HepG2 (cell line): ENCODE data around the gene PIGC. TPM values are rescaled to one million over a fixed set of nuclear protein-coding genes. Genes with fewer than 3 reads are reported as not detected.

ENCODE experiments used
- CHD4 ChIP-seq: fragments of 200-600 bp; sonication (generic); IDR thresholded peaks from 2 replicates; pipeline ENCODE4 v1.7.0; 2017; ENCODE audit warnings: mild to moderate bottlenecking, low read length, borderline replicate concordance
- GABPA ChIP-seq, 2 experiments: IDR thresholded peaks; 2 replicates each; pipeline ENCODE4 v1.6.1; 2011 to 2016; ENCODE audit warnings: low read depth in 2 of 2, low read length in 1 of 2, missing biosample characterization in 1 of 2, missing genetic modification characterization in 1 of 2
- HDAC6 ChIP-seq: fragments of 200-600 bp; sonication (generic); IDR thresholded peaks from 2 replicates; pipeline ENCODE4 v1.7.0; 2017; ENCODE audit warnings: mild to moderate bottlenecking, antibody characterized with exemption, low read length, low read depth
- MLLT10 ChIP-seq: sonication (generic); formaldehyde crosslinking; IDR thresholded peaks from 2 replicates; pipeline ENCODE4 v1.4.0; 2020; ENCODE audit warnings: missing genetic modification reagents
- MXI1 ChIP-seq: IDR thresholded peaks from 3 replicates; pipeline ENCODE4 v1.6.1; 2012; ENCODE audit warnings: low read depth, low read length, inconsistent platforms, borderline replicate concordance
- MYNN ChIP-seq: sonication (generic); formaldehyde crosslinking; IDR thresholded peaks from 2 replicates; pipeline ENCODE4 v1.4.0; 2020; ENCODE audit warnings: mild to moderate bottlenecking, low read depth, missing genetic modification reagents
- NCOA2 ChIP-seq: sonication (generic); formaldehyde crosslinking; IDR thresholded peaks from 2 replicates; pipeline ENCODE4 v1.8.0; 2022; ENCODE audit warnings: inconsistent platforms
- NR2F1 ChIP-seq, 2 experiments: fragments of 450-650 bp in 1 of 2; formaldehyde crosslinking in 1 of 2; IDR thresholded peaks; 2 replicates each; pipeline versions ENCODE4 v1.5.0 to v1.6.1; 2016 to 2020; ENCODE audit warnings: mild to moderate bottlenecking in 1 of 2, missing compliant biosample characterization in 1 of 2, missing genetic modification reagents in 1 of 2, moderate library complexity in 1 of 2
- SETDB1 ChIP-seq: sonication (generic); formaldehyde crosslinking; IDR thresholded peaks from 2 replicates; pipeline ENCODE4 v1.5.1; 2020; ENCODE audit warnings: missing genetic modification reagents, mild to moderate bottlenecking, borderline replicate concordance
- SRY ChIP-seq: sonication (generic); formaldehyde crosslinking; IDR thresholded peaks from 2 replicates; pipeline ENCODE4 v1.8.0; 2022; ENCODE audit warnings: mild to moderate bottlenecking, missing genetic modification reagents
- TEAD3 ChIP-seq: optimal IDR thresholded peaks from 2 replicates; pipeline ENCODE3; 2016; ENCODE audit warnings: borderline replicate concordance
- U2AF2 ChIP-seq: fragments of 200-400 bp; formaldehyde crosslinking; IDR thresholded peaks from 2 replicates; pipeline ENCODE4 v1.6.1; 2017; ENCODE audit warnings: low read depth, mild to moderate bottlenecking, low read length
- ZBTB7B ChIP-seq: sonication (generic); formaldehyde crosslinking; IDR thresholded peaks from 2 replicates; pipeline ENCODE4 v1.4.0; 2020; ENCODE audit warnings: missing genetic modification reagents
- ZFP41 ChIP-seq: sonication (generic); formaldehyde crosslinking; IDR thresholded peaks from 2 replicates; pipeline ENCODE4 v1.4.0; 2020; ENCODE audit warnings: mild to moderate bottlenecking, missing genetic modification reagents, borderline replicate concordance
- ZNF12 ChIP-seq: sonication (generic); formaldehyde crosslinking; IDR thresholded peaks from 2 replicates; pipeline ENCODE4 v1.5.0; 2020; ENCODE audit warnings: missing genetic modification reagents
- ZNF510 ChIP-seq: sonication (generic); formaldehyde crosslinking; IDR thresholded peaks from 2 replicates; pipeline ENCODE4 v1.4.0; 2020; ENCODE audit warnings: low read depth, mild to moderate bottlenecking, missing genetic modification reagents
- ZNF558 ChIP-seq: sonication (generic); formaldehyde crosslinking; IDR thresholded peaks from 2 replicates; pipeline ENCODE4 v1.9.0; 2022; ENCODE audit warnings: mild to moderate bottlenecking, missing genetic modification reagents, borderline replicate concordance
- ZSCAN29 ChIP-seq: sonication (generic); formaldehyde crosslinking; conservative IDR thresholded peaks from 2 replicates; pipeline ENCODE4 v1.4.0; 2020; ENCODE audit warnings: mild to moderate bottlenecking, missing genetic modification reagents
- polyA plus RNA-seq, 8 experiments: library from polyadenylated mRNA; depleted of rRNA in 3 of 8; stranded (reverse) in 7 of 8; unstranded in 1 of 8; fragments of >200 nt; fragmentation: Illumina TruSeq in 4 of 8; extraction: Trizol in 4 of 8; gene quantifications; 2 replicates each; pipeline versions ENCODE4 v1.2.1 to v1.2.3, GENCODE V29; 2011 to 2016; ENCODE audit warnings: low read depth in 4 of 8, missing spikeins in 1 of 8, mixed read lengths in 1 of 8; ENCODE audit not compliant: insufficient read depth in 1 of 8
- total RNA-seq, 5 experiments: library from RNA; depleted of rRNA; stranded (reverse); fragments of >200 nt; fragmentation: Illumina TruSeq; extraction: Trizol; gene quantifications; 2 replicates each; pipeline ENCODE4 v1.2.3, GENCODE V29; 2016; ENCODE audit warnings: low read depth in 1 of 5
- TF ChIP-seq, protein P1 (sequence below): sonication (generic); formaldehyde crosslinking; IDR thresholded peaks from 2 replicates; pipeline ENCODE4 v1.5.1; 2020; ENCODE audit warnings: missing genetic modification reagents, mild to moderate bottlenecking, borderline replicate concordance
- TF ChIP-seq, protein P2 (sequence below): sonication (generic); formaldehyde crosslinking; IDR thresholded peaks from 2 replicates; pipeline ENCODE4 v1.5.0; 2020; ENCODE audit warnings: mild to moderate bottlenecking, missing genetic modification reagents, borderline replicate concordance
- TF ChIP-seq, protein P3 (sequence below): sonication (generic); formaldehyde crosslinking; IDR thresholded peaks from 2 replicates; pipeline ENCODE4 v1.5.1; 2020; ENCODE audit warnings: missing genetic modification reagents, mild to moderate bottlenecking, borderline replicate concordance

PIGC gene
- total and polyA plus RNA-seq, 2 of the 13 experiments (the other 11 are each of a cell fraction or from before 2014, with no cell fraction given), result 26.7 to 29.5 TPM

DNA sequence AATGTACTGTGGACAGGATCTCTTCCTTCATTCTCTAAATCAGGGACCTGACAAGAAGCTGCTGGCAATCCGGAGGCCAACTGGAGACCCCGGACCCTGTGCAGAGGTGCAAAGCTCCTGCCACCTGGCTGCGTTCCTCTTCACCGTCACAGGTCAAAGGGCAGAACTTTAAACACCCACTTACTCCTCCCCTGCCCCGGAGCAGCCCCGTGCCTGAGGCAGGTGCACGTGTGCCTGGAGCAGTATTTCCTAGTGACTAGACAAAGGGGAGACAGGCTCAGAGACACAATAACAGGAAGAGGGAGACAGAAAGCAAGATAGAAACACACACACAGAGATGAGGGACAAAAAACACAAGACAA is 6.6 kb upstream of the PIGC start (continued):
- TF ChIP-seq, protein P1, sequence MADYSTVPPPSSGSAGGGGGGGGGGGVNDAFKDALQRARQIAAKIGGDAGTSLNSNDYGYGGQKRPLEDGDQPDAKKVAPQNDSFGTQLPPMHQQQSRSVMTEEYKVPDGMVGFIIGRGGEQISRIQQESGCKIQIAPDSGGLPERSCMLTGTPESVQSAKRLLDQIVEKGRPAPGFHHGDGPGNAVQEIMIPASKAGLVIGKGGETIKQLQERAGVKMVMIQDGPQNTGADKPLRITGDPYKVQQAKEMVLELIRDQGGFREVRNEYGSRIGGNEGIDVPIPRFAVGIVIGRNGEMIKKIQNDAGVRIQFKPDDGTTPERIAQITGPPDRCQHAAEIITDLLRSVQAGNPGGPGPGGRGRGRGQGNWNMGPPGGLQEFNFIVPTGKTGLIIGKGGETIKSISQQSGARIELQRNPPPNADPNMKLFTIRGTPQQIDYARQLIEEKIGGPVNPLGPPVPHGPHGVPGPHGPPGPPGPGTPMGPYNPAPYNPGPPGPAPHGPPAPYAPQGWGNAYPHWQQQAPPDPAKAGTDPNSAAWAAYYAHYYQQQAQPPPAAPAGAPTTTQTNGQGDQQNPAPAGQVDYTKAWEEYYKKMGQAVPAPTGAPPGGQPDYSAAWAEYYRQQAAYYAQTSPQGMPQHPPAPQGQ, result no peak
- TF ChIP-seq HDAC6 (no peak), NCOA2 (CRISPR knock-in tag) (0 out of 2 replicates have a peak, but pooled peaks have one; percentile 29), SETDB1 (CRISPR knock-in tag) (no peak), SRY (CRISPR knock-in tag) (0 out of 2 replicates have a peak, but pooled peaks have one; percentile 37), GABPA (IDR thresholded peaks at IDR 0.05; ENCODE audit: low read depth, low read length) (no peak), GABPA (CRISPR knock-in tag; IDR thresholded peaks at IDR 0.05; ENCODE audit: low read depth) (no peak), ZSCAN29 (no peak), ZNF12 (CRISPR knock-in tag) (no peak), CHD4 (no peak), MXI1 (no peak; the same call in 2 of the 3 replicates), NR2F1 (CRISPR knock-in tag; IDR thresholded peaks at IDR 0.05) (peak; percentile 43 to 78; a peak in 2 of 4 replicates), ZFP41 (no peak), ZNF510 (CRISPR knock-in tag) (no peak), ZBTB7B (CRISPR knock-in tag) (no peak), ZNF558 (CRISPR knock-in tag) (no peak), MYNN (CRISPR knock-in tag) (no peak), TEAD3 (CRISPR knock-in tag) (peak; percentile 29), MLLT10 (CRISPR knock-in tag) (no peak), U2AF2 (no peak)
- TF ChIP-seq, protein P2, sequence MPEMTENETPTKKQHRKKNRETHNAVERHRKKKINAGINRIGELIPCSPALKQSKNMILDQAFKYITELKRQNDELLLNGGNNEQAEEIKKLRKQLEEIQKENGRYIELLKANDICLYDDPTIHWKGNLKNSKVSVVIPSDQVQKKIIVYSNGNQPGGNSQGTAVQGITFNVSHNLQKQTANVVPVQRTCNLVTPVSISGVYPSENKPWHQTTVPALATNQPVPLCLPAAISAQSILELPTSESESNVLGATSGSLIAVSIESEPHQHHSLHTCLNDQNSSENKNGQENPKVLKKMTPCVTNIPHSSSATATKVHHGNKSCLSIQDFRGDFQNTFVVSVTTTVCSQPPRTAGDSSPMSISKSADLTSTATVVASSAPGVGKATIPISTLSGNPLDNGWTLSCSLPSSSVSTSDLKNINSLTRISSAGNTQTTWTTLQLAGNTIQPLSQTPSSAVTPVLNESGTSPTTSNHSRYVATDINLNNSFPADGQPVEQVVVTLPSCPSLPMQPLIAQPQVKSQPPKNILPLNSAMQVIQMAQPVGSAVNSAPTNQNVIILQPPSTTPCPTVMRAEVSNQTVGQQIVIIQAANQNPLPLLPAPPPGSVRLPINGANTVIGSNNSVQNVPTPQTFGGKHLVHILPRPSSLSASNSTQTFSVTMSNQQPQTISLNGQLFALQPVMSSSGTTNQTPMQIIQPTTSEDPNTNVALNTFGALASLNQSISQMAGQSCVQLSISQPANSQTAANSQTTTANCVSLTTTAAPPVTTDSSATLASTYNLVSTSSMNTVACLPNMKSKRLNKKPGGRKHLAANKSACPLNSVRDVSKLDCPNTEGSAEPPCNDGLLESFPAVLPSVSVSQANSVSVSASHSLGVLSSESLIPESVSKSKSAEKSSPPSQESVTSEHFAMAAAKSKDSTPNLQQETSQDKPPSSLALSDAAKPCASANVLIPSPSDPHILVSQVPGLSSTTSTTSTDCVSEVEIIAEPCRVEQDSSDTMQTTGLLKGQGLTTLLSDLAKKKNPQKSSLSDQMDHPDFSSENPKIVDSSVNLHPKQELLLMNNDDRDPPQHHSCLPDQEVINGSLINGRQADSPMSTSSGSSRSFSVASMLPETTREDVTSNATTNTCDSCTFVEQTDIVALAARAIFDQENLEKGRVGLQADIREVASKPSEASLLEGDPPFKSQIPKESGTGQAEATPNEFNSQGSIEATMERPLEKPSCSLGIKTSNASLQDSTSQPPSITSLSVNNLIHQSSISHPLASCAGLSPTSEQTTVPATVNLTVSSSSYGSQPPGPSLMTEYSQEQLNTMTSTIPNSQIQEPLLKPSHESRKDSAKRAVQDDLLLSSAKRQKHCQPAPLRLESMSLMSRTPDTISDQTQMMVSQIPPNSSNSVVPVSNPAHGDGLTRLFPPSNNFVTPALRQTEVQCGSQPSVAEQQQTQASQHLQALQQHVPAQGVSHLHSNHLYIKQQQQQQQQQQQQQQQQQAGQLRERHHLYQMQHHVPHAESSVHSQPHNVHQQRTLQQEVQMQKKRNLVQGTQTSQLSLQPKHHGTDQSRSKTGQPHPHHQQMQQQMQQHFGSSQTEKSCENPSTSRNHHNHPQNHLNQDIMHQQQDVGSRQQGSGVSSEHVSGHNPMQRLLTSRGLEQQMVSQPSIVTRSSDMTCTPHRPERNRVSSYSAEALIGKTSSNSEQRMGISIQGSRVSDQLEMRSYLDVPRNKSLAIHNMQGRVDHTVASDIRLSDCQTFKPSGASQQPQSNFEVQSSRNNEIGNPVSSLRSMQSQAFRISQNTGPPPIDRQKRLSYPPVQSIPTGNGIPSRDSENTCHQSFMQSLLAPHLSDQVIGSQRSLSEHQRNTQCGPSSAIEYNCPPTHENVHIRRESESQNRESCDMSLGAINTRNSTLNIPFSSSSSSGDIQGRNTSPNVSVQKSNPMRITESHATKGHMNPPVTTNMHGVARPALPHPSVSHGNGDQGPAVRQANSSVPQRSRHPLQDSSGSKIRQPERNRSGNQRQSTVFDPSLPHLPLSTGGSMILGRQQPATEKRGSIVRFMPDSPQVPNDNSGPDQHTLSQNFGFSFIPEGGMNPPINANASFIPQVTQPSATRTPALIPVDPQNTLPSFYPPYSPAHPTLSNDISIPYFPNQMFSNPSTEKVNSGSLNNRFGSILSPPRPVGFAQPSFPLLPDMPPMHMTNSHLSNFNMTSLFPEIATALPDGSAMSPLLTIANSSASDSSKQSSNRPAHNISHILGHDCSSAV, result no peak
- TF ChIP-seq, protein P3, sequence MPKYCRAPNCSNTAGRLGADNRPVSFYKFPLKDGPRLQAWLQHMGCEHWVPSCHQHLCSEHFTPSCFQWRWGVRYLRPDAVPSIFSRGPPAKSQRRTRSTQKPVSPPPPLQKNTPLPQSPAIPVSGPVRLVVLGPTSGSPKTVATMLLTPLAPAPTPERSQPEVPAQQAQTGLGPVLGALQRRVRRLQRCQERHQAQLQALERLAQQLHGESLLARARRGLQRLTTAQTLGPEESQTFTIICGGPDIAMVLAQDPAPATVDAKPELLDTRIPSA (CRISPR knock-in tag), result no peak
